HG02852 (cell line): Measurements from ENCODE around the gene KCNMA1.

ENCODE experiments used
- ATAC-seq: cut with Tn5 transposase; IDR thresholded peaks from one replicate; pipeline ENCODE4 v1.9.1; 2021; ENCODE audit warnings: mild to moderate bottlenecking, moderate library complexity; ENCODE audit not compliant: unreplicated experiment

KCNMA1 gene

DNA sequence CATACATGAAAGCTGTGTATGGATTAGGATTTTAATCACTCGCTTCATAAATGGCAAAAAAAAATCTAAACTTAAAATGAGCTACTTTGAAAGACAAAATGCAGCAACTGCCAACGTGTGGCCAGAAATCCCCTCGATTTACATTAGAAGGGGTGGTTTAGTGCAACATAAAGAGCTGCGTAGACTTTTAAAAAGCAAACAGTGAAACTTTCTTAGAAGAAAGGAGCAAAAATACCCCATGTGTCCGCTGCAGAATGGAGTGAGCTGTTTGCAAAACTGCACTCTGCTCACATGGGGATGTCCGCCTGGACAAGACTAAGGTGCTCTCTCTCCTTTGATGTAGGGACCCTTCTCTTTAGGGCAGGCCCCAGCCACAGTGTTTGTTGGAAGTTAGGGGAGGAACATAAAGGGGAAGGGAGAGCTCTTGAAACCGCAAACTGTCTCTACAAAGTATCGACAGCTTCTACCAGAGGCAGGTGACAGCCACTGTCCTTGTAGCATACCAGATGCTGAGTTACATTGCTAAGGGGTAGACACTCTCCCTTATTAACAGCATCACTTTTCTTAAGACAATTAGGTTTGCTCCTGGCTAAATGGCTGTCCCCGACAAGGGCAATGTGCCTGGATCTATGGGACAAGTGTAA, 528.1 kb downstream of the KCNMA1 start:
- no peak for ATAC-seq

- no peak for ATAC-seq
These were observed 530.9 kb downstream of the KCNMA1 start for GRCh38 chr10:77106676-77107075.

GRCh38 chr10:77105761-77106221, 531.8 kb downstream of the KCNMA1 start:
- ATAC-seq, result no peak

DNA sequence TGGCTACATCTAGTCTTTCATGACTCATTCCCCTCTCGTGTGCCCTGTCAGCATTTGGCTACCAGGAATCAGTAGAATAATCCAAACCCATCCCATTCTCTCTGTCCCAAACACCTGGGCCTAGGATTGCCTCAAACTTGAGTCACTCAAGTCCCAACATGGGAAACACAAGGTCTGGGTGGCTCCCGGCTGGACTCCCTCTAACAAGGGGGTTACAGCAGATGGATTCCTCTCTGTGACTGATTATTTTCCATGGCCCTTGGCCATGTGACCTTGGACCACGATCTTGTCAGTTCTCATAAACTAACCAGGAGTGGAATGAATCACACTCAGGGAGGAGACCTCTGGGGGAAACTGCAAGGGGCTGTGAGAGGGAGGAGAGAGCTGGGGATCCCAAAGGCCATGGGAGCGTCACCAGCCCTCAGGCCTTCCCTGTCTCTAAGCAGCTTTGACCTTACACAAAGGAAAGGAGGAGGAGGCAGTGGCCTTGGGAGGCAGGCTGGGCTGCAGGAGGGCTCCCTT, 533.1 kb downstream of the KCNMA1 start:
- no peak for ATAC-seq

GRCh38 chr10:77103213-77103612, 534.4 kb downstream of the KCNMA1 start:
- no peak for ATAC-seq

GRCh38 chr10:77101341-77101740, 536.3 kb downstream of the KCNMA1 start:
- no peak for ATAC-seq

DNA sequence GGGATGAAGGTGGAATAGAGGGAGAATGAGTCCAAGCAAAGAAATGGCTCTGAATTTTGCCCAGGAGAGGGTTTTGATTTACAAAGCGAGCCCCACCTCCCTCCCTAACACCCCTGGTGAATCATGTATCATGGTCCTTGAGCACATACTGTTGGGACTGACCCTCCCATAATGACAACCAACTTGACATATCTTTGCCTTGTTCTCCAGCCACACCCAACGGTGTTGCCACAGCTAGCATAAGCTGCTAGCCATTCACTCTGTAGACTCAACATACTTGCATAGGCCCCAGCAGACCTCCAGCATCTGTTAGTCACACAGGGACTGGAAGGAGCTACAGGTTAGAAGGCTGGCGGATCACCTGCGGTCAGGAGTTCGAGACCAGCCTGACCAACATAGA, 538.5 kb downstream of the KCNMA1 start:
- ATAC-seq, result no peak

DNA sequence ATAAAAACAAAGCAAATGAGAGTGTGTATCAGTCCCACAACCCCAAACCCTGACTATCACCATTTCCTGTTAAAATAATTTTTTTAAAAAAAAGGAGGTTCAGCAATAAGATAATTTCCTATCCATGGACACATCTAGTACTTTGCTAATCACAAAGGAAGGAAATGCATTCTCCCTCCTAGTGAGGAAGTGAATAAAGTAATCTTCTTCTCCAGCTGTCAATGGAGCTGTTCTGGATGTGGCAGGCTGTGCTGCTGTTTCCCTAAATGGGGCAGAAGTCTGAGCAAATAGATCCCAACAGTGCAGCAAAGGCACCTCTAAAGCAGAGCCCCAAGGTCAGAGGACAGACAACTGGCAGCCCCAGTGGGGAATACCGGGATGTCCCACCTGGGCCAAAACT, 540.0 kb downstream of the KCNMA1 start:
- ATAC-seq, result no peak

DNA sequence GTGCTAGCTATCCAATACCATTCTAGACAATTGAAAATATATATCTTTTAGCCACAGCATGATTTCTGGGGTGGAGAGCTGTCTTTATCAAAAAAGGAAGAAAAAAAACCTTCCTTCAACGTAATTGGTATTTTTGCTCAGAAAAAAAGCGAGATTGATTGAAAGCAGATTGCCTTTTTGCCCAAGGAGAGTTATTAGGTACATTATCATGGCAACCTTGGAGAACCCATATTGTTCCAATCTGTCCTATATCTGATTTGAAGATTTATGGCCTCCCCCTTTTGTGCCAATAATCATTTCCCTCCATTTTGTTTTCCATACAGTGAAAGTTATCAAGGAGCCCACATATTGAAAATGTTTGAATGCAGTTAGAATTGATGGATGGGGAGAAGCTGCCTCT, 544.5 kb downstream of the KCNMA1 start:
- ATAC-seq, result no peak

DNA sequence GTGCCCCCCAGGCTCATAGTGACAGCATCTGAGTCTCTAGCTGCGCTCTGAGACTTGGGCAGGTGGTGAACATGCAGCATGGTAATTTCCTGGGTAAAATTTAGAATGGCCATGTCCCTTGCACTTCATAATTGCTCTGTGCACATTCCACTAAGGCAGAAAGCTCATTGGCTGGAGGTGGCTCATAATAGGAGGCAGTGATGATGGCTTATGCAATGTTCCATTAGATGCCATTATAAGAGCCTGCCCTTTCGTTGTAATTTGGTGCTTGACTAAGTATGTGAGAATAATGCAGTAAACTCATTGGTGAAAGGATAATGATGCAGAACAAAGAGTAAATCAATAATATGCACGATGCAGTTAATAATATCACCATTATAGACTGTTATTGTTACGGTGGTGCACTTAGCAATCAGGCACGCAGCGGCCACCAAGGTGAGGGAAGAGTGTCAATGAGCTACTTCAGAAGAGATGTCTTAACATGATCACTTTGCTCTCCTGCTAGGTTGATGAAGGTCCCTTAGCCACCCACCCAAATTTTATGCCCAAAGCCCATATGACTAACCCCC, 545.9 kb downstream of the KCNMA1 start:
- ATAC-seq, result no peak

DNA sequence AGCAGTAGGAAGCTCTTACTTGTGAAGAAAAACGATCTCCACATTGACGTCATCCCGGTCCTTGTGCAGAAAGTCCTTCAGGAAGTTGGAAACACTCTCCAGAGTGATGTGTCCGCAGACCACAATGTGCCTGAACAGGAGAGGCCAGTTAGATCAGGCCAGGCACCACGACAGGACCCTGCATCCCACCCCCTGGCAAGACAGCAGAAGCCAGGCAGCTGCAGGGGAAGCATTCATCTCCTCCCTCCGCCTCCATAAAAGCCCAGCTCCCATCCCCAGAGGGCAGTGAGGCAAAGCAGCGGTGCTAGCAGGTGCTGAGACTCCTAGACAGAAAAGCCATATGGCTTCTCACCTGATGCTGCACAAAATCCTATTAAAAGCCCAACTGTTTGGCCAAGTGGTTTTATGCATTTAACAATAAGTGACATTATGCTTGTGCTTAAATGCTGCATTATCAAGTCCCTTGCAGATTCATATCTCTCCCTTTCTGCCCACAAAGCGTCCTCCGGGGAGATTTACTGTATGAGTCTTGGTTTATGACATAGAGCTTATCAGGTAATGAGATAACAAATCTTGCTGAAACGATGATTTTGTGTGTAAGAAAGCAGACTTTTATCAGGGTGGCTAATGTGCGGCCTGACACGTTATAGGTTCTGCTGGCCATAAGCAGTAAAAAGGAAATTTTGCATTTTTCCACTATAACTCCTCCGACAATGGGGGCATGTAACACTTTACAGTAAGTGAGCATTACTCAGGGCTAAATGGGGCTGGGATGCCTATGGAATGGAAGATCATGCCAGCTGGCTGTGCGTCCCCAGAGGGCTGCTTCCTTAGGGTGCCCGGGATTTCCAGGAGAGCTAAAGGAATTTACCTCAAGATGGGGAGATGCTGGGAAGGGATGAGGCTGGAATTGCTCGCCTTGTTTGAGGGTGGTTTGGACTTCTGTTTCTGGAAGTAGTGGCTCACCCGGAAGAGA, 546.9 kb downstream of the KCNMA1 start:
- ATAC-seq, result no peak

GRCh38 chr10:77087366-77087765, 550.2 kb downstream of the KCNMA1 start:
- ATAC-seq, result no peak

DNA sequence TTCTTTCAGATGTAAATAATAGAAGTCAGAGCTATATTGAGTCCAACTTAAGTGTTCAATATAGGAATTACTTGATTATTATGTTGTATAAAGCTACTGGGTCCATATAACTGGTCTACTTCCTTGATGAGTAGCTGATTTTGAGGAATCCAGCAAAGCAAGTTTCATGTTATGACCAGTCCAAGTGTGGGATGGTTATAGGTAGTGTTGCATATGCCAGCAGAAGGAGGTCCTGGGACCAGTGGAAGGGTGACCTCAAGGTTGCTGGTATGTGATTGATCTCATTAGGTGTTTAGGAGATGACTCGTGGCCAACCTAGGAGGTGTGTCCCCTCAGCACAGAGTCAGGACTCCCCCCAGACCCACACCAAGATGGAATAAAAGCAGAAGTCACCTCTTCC, 551.5 kb downstream of the KCNMA1 start:
- no peak for ATAC-seq

- ATAC-seq, result no peak
These were observed 552.3 kb downstream of the KCNMA1 start for GRCh38 chr10:77085344-77085743.

GRCh38 chr10:77084431-77085144, 553.0 kb downstream of the KCNMA1 start:
- no peak for ATAC-seq

DNA sequence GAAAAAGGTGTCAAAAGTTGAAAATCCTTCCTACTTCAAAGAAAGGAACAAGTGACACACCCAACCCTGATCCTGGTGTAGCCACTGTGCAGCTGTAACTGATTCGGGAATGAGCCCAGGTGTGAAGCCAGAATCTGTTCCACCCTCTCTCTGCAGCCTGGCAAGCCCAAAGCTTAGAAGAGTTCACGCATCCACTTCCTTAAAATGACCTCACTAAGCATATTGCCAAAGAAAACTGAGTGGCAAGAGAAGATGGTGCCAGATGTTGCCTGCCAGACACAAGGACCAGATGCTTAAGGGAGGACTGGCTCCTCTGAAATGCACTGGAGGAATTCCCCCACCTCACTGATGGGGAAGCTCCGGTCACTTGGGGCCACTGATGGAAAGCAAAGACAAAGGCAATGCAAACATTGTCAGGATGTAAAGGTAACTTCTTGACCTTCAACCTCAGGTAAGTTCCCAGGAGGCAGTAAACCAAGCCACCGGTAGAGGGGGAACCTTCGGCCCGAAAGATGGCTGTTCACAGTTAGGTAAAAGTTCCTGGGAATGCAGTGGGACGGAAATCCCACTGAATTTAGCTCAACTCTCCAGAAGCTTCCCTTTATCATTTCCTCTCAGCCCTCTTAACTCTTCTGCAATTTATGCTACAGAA, 554.9 kb downstream of the KCNMA1 start:
- ATAC-seq, result no peak

- ATAC-seq, result no peak
These were observed 556.1 kb downstream of the KCNMA1 start for GRCh38 chr10:77081481-77081891.

DNA sequence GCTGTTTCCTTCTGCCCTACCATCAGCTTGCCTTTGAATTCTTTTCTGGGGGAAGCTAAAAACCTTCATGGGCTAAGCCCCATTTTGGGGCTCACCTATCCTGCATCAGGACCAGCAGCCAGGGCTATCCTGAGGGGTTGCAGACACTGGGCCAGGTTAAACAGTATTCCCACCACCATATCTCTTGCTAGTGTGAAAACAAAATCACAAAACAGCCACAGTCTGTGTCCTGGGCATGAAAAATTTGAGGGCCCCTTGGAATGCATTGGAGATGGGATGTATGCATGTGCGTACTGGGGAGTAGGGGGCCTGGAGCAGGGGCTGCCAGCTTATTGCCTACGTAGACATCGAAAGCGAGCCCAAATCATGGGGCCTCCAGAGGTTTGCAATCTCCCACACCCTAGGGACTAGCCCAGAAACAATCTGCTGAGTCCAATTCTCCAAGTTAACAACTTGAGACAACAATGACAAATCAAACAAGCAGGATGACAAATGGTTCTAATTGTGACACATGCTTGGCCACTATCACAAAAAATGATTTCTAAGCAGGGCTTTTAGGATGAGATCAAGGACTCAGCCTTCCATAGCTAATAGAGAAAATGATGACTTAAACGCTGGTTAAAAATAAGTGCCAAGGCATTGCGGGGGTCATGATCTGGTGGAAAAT, 557.1 kb downstream of the KCNMA1 start:
- no peak for ATAC-seq

- no peak for ATAC-seq
These were observed 557.9 kb downstream of the KCNMA1 start for GRCh38 chr10:77079592-77080300.
